NCI-H345 (cell line): Measurements from ENCODE around the gene POLR2J3.
"Not testable (repeated sequence)": the region's sequence is repeated elsewhere in the genome, so short reads cannot be mapped to it uniquely, and the experiment has no call there.

Experiments used
- DNase-seq: peaks from one replicate; lab custom pipeline; 2025; lab: John Stamatoyannopoulos, UW

The POLR2J3 gene

GRCh38 chr7:102572261-102573239, at the start of gene POLR2J3:
Gene POLR2J3, minus strand, starts transcription at chr7:102572583. Its CDS starts 62 bp downstream, at chr7:102572521.
- not testable (repeated sequence) for DNase-seq

DNA sequence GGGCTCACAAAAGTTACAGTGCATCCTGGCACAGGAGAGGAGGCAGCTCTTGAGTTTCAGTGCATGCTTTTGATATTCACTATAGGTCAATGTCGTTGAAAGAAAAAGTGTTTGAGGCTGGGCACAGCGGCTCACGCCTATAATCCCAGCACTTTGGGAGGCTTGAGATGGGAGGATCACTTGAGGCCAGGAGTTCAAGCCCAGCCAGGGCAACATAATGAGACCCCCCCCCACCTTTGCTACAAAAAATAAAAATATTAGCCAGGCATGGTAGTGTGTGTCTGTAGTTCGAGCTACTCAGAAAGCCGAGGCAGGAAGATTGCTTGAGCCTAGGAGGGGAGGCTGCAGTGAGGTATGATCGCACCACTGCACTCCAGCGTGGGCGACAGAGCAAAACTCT, 45.7 kb upstream of the POLR2J3 start:
- not testable (repeated sequence) for DNase-seq

DNA sequence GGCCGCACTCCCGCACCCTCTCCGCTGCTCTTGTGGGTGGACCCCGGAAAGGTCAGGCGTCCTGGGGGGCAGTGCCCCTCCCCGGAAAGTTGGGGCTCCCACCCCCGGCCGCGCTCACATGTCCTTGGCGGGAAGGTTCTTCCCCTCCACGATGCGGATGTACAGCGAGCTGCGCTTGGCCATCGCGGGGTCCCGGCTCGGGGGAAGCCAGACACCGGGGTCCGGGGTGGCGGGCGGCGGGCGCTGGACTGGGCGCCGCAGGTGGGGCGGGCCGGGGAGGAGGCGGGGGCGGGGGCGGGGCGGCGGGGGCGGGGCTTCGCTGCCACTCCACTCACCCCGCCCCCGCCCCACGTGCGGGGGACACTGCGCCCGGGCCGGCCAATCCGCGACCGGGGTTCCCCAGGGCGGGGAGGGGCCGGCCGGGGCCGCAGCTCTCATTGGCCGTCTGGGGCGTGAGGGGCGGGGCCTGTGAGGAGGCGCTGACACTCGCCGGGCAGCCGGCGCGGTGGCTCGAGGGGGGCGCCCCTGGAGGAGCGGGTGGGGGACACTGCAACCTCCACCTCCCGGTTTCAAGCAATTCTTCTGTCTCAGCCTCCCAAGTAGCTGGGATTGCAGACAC, 44.2 kb upstream of the POLR2J3 start, which contains the start of gene RASA4:
RASA4 (minus strand) TSS at position 250 of the 619 bp plus-strand sequence; CDS start at position 183, 67 bp downstream.
- not testable (repeated sequence) for DNase-seq

GRCh38 chr7:102615930-102616329, 43.5 kb upstream of the POLR2J3 start:
- DNase-seq, result not testable (repeated sequence)

DNA sequence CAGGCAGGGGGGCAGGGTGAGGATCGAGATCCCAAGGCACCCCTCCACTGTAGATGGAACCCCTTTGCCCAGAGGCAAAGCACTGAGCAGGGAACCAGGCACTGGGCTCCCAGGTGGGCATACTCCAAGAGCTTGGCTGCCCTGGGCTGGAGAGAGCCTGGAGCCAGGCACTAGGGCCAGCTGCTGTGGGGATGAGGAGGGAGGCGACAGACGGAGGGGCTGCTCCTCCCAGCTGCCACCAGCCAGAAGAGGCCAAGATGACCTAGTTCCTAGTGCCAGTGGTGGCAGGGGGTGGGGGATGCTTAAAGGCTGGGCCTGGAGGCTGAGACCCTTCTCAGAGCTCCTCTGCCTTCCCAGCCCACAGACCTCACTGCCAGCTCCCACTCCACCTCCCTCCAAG, 42.5 kb upstream of the POLR2J3 start:
- DNase-seq, result not testable (repeated sequence)

DNA sequence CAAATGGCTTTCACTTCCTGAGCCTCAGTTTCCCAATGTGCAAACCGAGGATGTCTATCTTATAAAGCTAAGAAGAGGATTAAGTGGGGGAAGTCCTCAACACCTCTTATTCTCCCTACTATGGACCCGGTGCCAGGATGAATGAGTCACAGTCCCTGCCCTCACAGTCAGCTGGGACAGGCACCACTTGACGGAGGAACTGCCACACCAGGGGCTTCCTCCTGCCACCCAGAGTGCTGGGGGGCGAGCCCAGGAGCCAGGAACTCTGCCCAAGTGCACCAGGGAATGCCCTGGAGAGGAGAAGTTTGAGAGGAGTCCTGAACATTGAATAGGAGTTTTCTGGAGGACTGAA, 41.9 kb upstream of the POLR2J3 start:
- DNase-seq, result not testable (repeated sequence)

GRCh38 chr7:102613575-102614345, 41.4 kb upstream of the POLR2J3 start:
- DNase-seq, result not testable (repeated sequence)

DNA sequence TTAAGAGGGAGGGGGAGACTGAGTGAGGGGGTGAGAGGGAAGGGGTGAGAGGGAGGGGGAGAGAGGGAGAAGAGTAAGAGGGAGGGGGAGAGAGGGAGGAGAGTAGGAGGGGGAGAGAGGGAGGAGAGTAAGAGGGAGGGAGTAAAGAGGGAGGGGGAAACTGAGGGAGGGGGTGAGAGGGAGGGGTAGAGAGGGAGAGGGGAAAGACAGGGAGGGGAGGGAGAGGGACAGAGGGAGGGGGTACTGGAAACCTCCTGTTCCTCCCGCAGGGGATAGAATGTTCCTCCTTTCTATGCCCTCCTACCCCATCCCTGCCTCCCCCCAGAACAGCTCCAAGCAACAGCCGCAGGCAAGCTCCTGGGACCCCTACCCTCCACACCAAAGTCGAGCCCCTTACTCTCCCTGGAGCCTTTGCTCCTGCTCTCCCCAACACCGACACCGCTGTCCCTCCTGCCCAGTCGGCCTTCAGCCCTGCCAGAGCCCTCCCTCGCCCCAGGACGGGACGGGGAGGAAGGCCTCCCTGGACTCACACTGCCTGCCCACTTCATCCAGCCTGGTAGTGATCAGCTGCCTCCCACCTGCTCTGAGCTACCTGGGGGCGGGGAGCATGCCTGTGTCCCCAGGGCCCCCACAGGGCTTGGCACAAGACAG, 39.4 kb upstream of the POLR2J3 start:
- not testable (repeated sequence) for DNase-seq

DNA sequence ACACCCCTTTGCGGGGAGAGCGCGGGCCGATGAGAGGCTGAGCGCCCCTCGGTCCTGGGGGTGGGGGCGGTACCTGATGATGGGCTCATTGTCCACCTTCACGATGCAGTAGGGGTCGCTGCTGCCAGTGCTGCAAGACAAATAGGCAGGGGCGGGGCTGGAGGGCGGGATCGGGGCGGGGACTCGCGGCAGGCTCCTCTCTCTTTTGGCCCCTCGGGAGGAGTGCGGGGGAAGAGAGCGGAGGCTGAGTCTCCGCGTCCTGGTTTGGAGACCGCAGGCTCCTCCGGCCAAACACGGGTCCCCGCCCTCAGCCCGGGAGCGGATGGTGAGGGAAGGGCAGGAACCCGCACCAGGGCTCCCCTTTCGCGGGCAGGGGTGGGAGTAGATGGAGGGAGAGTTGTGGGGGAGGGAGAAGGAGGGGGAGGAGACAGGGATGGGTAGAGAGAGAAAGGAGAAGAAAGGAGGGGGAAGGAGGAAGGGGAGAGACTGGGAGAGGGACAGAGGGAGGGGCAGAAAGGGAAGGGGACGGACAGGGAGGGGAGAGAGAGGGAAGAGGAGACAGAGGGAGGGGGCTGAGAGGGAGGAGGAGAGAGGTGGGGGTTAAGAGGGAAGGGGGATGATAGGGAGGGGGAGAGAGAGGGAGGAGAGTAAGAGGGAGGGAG, 38.8 kb upstream of the POLR2J3 start:
- not testable (repeated sequence) for DNase-seq

DNA sequence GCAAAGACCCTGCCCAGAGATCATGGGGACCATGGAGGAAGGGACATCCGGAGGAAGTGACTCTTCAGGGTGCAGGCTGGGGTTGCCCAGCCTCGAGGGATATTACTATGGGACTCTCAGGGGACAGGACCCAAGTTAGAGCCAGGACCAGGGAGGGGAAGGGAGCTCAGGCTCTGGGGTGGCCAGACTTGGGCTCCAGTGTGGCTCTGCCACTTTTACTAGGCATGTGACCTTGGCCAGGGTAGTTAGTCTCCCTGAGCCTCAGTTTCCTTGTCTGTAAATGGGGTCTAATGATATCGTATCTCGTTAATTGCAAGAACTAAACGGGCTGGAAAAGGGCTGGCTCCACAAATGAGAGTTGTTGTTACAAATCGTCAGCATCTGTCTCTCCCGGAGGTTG, 38.1 kb upstream of the POLR2J3 start:
- DNase-seq, result not testable (repeated sequence)

- DNase-seq, result not testable (repeated sequence)
Observed at GRCh38 chr7:102609734-102610133, 37.4 kb upstream of the POLR2J3 start.

- DNase-seq, result not testable (repeated sequence)
Observed at GRCh38 chr7:102606848-102607247, 34.5 kb upstream of the POLR2J3 start.

DNA sequence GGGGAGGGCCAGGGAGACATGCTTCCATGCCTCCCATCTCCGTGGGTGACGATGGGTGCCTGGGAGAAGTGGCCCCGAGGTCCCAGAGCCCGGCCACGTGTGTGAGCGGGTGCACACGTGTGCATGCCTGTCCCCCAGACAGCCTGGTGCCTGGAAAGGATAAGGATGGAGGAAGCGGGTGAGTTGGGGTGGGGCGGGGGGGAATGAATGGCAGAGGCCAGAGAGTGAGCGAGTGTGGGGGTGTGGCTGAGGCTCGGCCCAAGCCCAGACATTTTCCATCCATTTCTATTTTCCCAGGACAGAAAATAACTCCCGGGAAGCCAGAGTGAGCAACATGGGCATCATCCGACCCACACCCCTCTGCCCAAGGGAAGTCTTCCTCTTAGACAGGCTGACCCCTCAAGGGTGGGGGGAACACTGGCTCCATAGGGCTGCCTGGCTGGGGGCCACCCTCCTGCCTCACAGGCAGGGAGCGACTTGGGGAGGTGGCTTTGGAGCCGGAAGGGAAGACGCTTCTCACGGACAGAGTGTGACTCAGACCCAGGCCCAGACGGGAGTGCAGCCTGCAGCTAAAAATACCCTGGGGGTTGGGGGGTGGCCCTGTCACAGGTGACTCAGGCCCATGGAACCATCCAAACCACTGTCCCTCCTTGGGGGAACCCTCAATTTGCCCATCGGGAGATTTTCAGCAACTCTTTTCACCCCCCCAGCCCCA, 32.2 kb upstream of the POLR2J3 start:
- DNase-seq, result not testable (repeated sequence)

GRCh38 chr7:102602317-102602716, 29.9 kb upstream of the POLR2J3 start:
- DNase-seq, result not testable (repeated sequence)

- DNase-seq, result not testable (repeated sequence)
Observed at GRCh38 chr7:102599699-102600098, 27.3 kb upstream of the POLR2J3 start.

GRCh38 chr7:102596036-102596435, 23.7 kb upstream of the POLR2J3 start:
- not testable (repeated sequence) for DNase-seq

DNA sequence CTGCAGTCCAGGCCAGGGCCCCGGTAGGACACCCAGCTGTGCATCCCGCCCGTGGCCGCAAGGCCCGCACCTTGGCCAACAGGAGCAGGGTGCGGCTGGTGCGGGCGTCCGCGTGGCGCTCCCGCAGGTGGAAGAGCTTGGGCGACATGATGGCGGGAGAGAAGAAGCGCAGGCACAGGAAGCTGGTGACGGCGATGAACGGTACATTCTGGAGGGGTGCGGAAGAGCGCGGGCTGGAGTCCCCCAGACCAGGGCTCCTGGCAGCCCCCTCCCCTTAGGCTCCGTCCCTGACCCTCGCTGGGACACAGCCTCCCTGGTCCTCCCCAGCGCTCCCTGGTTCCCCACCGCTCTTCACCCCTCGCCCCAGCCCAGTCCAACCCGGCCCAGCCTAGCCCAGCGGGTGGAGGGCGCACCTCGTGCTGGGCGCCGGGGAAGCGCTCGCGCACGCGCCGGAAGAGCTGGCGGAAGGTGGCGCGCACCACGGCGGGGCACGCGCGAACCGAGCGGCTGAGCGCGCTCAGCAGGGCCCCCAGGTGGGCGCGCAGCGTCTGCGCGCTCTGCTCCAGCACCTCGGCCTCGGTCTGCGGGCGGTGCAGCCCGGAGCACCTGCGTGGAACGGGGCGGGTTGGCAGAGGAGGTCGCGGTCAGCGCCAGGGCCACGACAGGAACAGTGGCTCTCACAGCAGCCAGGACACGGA, 21.4 kb upstream of the POLR2J3 start:
- DNase-seq, result not testable (repeated sequence)

DNA sequence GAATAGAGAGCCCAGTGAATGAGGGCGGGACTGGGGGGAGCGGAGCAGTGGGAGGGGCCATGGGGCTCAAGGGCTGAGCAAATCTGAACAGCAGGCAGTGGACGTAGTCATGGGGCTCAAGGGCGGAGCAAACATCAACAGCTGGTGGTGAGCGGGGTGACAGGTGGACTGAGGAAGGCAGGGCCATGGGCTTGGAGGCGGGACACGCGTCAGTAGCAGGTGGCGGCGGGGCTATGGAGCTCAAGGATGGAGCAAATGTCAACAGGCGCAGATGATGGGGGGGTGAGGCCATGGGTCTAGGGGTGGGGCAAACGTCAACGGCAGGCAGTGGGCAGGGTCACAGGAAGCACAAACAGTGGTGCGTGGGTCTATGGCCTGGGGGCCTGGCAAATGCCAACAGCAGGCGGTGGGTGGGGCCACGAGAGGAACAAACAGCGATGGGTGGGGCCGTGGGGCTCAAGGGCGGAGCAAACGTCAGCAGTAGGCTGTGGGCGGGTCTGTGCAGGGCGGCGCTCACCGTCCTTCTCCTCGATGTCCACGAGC, 20.2 kb upstream of the POLR2J3 start:
- DNase-seq, result not testable (repeated sequence)

GRCh38 chr7:102589857-102590256, 17.5 kb upstream of the POLR2J3 start:
- not testable (repeated sequence) for DNase-seq
